Suprapubic skin (tissue), 4 donors: Measurements from ENCODE around the gene TSGA10. TPM values are rescaled to one million over a fixed set of nuclear protein-coding genes. Genes with fewer than 3 reads are reported as not detected.

Experiments used
- DNase-seq, 2 donors: peaks; one replicate each; pipeline ENCODE4 v3.0.0-alpha.2; 2019; ENCODE audit warnings: low spot score in 2 of 2
- H3K27ac ChIP-seq: fragments of 200-600 bp; sonication (generic); one replicate; pipeline ENCODE4 v1.5.1; 2019
- H3K27me3 ChIP-seq: fragments of 200-600 bp; sonication (generic); one replicate; pipeline ENCODE4 v1.5.1; 2019
- H3K36me3 ChIP-seq: fragments of 200-600 bp; sonication (generic); one replicate; pipeline ENCODE4 v1.5.1; 2019
- H3K4me1 ChIP-seq: fragments of 200-600 bp; sonication (generic); one replicate; pipeline ENCODE4 v1.5.1; 2019
- H3K4me3 ChIP-seq: fragments of 200-600 bp; sonication (generic); one replicate; pipeline ENCODE4 v1.5.1; 2019; ENCODE audit warnings: mild to moderate bottlenecking
- H3K9me3 ChIP-seq: fragments of 200-600 bp; sonication (generic); one replicate; pipeline ENCODE4 v1.5.1; 2019
- CTCF ChIP-seq, 2 donors: fragments of 200-600 bp in 1 of 2; fragments of 450-650 bp in 1 of 2; sonication (generic) in 1 of 2; IDR thresholded peaks; one replicate each; pipeline ENCODE4 v1.5.1; 2016 to 2019; ENCODE audit warnings: antibody characterized with exemption in 2 of 2, mild to moderate bottlenecking in 1 of 2, moderate library complexity in 1 of 2
- EP300 ChIP-seq: sonication (generic); formaldehyde crosslinking; IDR thresholded peaks from one replicate; pipeline ENCODE4 v1.6.1; 2017; ENCODE audit warnings: antibody characterized with exemption
- POLR2A ChIP-seq, 2 donors: fragments of 450-650 bp; IDR thresholded peaks; one replicate each; pipeline ENCODE4 v1.6.1; 2017; ENCODE audit warnings: antibody characterized with exemption in 2 of 2, mild to moderate bottlenecking in 2 of 2, moderate library complexity in 2 of 2
- POLR2AphosphoS5 ChIP-seq, 3 donors: sonication (generic); formaldehyde crosslinking; IDR thresholded peaks; one replicate each; pipeline ENCODE4 v1.6.1; 2017; ENCODE audit warnings: antibody characterized with exemption in 3 of 3
- WGBS: methylation state at CpG from one replicate; pipeline ENCODE4 v1.1.5; 2018; 5-methylcytosine and 5-hydroxymethylcytosine counted together
- total RNA-seq, 4 donors: library from RNA; depleted of rRNA; stranded (reverse); fragments of >200 nt; gene quantifications; one replicate each; pipeline ENCODE4 v1.1.0, GENCODE V29; 2016

TSGA10 gene
- total RNA-seq, 4 donors from 2014 or later: 7.5 to 13.4 (median 8.1) TPM

DNA sequence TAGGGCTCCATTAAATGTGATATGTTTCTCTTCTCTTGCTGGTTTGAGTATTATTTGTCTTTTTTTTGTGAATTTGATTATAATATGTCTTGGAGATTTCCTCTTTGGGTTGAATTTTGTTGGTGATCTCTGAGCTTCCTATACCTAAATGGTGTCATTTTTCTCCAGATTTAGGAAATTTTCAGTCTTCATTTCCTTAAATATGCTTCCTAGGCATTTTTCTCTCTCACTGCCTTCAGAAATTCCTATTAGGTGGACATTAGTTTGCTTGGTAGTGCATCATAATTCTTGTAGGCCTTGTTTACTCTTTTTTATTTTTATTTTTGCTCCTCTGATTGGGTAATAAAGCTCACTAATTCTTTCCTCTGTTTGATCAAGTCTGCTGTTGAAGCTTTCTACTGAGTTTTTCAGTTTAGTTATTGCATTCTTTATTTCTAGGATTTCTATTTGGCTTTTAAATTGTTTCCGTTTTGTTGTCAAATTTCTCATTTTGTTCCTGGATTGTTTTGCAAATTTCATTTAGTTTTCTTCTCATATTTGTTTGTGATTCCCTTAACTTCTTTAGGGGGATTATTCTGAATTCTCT, 182.1 kb downstream of the TSGA10 start:
- Histone ChIP-seq H3K4me1 (no peaks in the 10 kb centered on the region), H3K27ac (no peak overlapping the region), H3K36me3 (no peaks in the 10 kb centered on the region), H3K27me3 (no peaks in the 10 kb centered on the region), H3K9me3 (peaks cover 11% of the 10 kb centered on the region), H3K4me3 (no peak overlapping the region)
- TF ChIP-seq POLR2AphosphoS5 (IDR thresholded peaks at IDR 0.05) (no peak), POLR2A (IDR thresholded peaks at IDR 0.05) (no peak), EP300 (no peak), CTCF (IDR thresholded peaks at IDR 0.05) (no peak)
- DNase-seq: no peak
- 93% methylated on average over 1 of the region's 1 CpG for WGBS

- no peaks in the 10 kb centered on the region for H3K36me3 ChIP-seq
- 58% methylated on average over 7 of the region's 7 CpGs for WGBS
Observed at GRCh38 chr2:98959810-98960507, 194.8 kb downstream of the TSGA10 start.

DNA sequence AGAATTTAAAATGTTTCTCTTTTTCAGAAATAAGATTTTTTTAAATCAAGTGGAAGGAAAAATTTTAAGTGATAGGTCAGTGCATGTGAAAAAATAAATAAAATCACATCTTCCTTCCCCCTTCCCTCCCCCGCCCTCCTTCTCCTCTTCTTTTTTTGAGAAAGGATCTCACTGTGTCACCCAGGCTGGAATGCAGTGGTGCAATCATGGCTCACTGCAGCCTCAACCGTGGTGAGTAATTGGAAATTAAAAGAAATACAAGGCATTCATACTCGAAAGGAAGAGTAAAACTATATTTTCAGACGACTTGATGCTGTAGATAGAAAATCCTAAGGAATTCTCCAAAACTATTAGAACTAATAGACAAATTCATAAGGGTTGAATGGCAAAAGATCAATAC, 201.8 kb downstream of the TSGA10 start:
- no peaks in the 10 kb centered on the region for H3K9me3 ChIP-seq
- peaks cover 8% of the 10 kb centered on the region for H3K27me3 ChIP-seq
- no peak overlapping the region for H3K4me3 ChIP-seq
- TF ChIP-seq EP300 (no peak), CTCF (IDR thresholded peaks at IDR 0.05) (no peak), POLR2A (IDR thresholded peaks at IDR 0.05) (no peak), POLR2AphosphoS5 (IDR thresholded peaks at IDR 0.05) (no peak)
- DNase-seq: no peak
- no peaks in the 10 kb centered on the region for H3K36me3 ChIP-seq
- WGBS: 69% methylated on average over 4 of the region's 4 CpGs
- no peak overlapping the region for H3K27ac ChIP-seq
- no peaks in the 10 kb centered on the region for H3K4me1 ChIP-seq

More at GRCh38 chr2:98959810-98960507, 194.8 kb downstream of the TSGA10 start:
- peaks cover 4% of the 10 kb centered on the region for H3K9me3 ChIP-seq
- no peaks in the 10 kb centered on the region for H3K27me3 ChIP-seq
- H3K4me1 ChIP-seq: no peaks in the 10 kb centered on the region
- TF ChIP-seq CTCF (IDR thresholded peaks at IDR 0.05): no peak
- DNase-seq: no peak
- no peak overlapping the region for H3K4me3 ChIP-seq
- H3K27ac ChIP-seq: no peak overlapping the region

- TF ChIP-seq EP300 (no peak), CTCF (IDR thresholded peaks at IDR 0.05) (no peak), POLR2AphosphoS5 (IDR thresholded peaks at IDR 0.05) (no peak), POLR2A (IDR thresholded peaks at IDR 0.05) (no peak)
- H3K4me1 ChIP-seq: no peaks in the 10 kb centered on the region
- DNase-seq: no peak
- no peak overlapping the region for H3K27ac ChIP-seq
- H3K36me3 ChIP-seq: no peaks in the 10 kb centered on the region
- peaks cover 8% of the 10 kb centered on the region for H3K27me3 ChIP-seq
- WGBS: 65% methylated on average over 5 of the region's 5 CpGs
- H3K9me3 ChIP-seq: no peaks in the 10 kb centered on the region
- H3K4me3 ChIP-seq: no peak overlapping the region
Observed at GRCh38 chr2:98948956-98949739, 205.6 kb downstream of the TSGA10 start.

- Histone ChIP-seq H3K27me3 (peaks cover 8% of the 10 kb centered on the region), H3K4me1 (no peaks in the 10 kb centered on the region), H3K27ac (no peak overlapping the region), H3K36me3 (no peaks in the 10 kb centered on the region), H3K4me3 (no peak overlapping the region), H3K9me3 (no peaks in the 10 kb centered on the region)
- WGBS: 77% methylated on average over 8 of the region's 8 CpGs
- DNase-seq: no peak
- TF ChIP-seq POLR2AphosphoS5 (IDR thresholded peaks at IDR 0.05): no peak
- no peak for TF ChIP-seq EP300
- TF ChIP-seq CTCF (IDR thresholded peaks at IDR 0.05): no peak
- no peak for TF ChIP-seq POLR2A (IDR thresholded peaks at IDR 0.05)
Observed at GRCh38 chr2:98947554-98947953, 207.2 kb downstream of the TSGA10 start.
